Astrocyte (in vitro differentiated cells and primary cell): ENCODE data around the gene MAN1A1. TPM values are rescaled to one million over a fixed set of nuclear protein-coding genes. Genes with fewer than 3 reads are reported as not detected.
A peak's percentile ranks its signal among the peaks of the same experiment; 100 is the strongest.
"Not testable (repeated sequence)": the region's sequence is repeated elsewhere in the genome, so short reads cannot be mapped to it uniquely, and the experiment has no call there.

Source experiments
- DNase-seq: peaks from one replicate; pipeline ENCODE4 v3.0.0-alpha.2; 2010; ENCODE audit warnings: low read depth
- FAIRE-seq: peaks from 2 replicates; lab custom pipeline; 2011; peaks lifted over from hg19 to GRCh38; lab: Jason Lieb, UNC
- H2AFZ ChIP-seq: 2 replicates; pipeline ENCODE4 v1.6.0; 2012; ENCODE audit warnings: low read depth, low read length, inconsistent platforms
- H3K27ac ChIP-seq: 2 replicates; pipeline ENCODE4 v1.5.1; 2011; ENCODE audit warnings: low read depth, low read length, inconsistent platforms
- H3K27me3 ChIP-seq: 2 replicates; pipeline ENCODE4 v1.6.0; 2011; ENCODE audit warnings: low read length, inconsistent platforms; ENCODE audit not compliant: insufficient read depth
- H3K36me3 ChIP-seq: 2 replicates; pipeline ENCODE4 v1.5.1; 2011; ENCODE audit warnings: low read length, inconsistent platforms; ENCODE audit not compliant: insufficient read depth
- H3K4me1 ChIP-seq: 2 replicates; pipeline ENCODE4 v1.5.1; 2011; ENCODE audit warnings: low read length, inconsistent platforms; ENCODE audit not compliant: insufficient read depth
- H3K4me2 ChIP-seq: 2 replicates; pipeline ENCODE4 v1.6.0; 2012; ENCODE audit warnings: low read length, inconsistent platforms
- H3K4me3 ChIP-seq: 2 replicates; pipeline ENCODE4 v1.5.1; 2011; ENCODE audit warnings: low read depth, mild to moderate bottlenecking, low read length, inconsistent platforms; ENCODE audit not compliant: insufficient read depth
- H3K79me2 ChIP-seq: 2 replicates; pipeline ENCODE4 v1.6.0; 2012; ENCODE audit warnings: mild to moderate bottlenecking, low read length, inconsistent platforms; ENCODE audit not compliant: insufficient read depth
- H3K9ac ChIP-seq: 2 replicates; pipeline ENCODE4 v1.6.0; 2012; ENCODE audit warnings: mild to moderate bottlenecking, low read length, inconsistent platforms
- H3K9me3 ChIP-seq: 2 replicates; pipeline ENCODE4 v1.5.1; 2012; ENCODE audit warnings: low read depth, mild to moderate bottlenecking, low read length, inconsistent platforms; ENCODE audit not compliant: insufficient read depth
- H4K20me1 ChIP-seq: 2 replicates; pipeline ENCODE4 v1.6.0; 2012; ENCODE audit warnings: low read length, inconsistent platforms; ENCODE audit not compliant: insufficient read depth
- H3K27ac Mint-ChIP-seq: one replicate; pipeline ENCODE4 v1.8.0; 2021; ENCODE audit warnings: mild to moderate bottlenecking, mixed read lengths; ENCODE audit not compliant: unreplicated experiment
- H3K27me3 Mint-ChIP-seq: one replicate; pipeline ENCODE4 v1.8.0; 2021; ENCODE audit warnings: low read depth, mixed read lengths; ENCODE audit not compliant: unreplicated experiment
- H3K36me3 Mint-ChIP-seq: one replicate; pipeline ENCODE4 v1.8.0; 2021; ENCODE audit warnings: low read depth, mixed read lengths; ENCODE audit not compliant: unreplicated experiment
- H3K4me1 Mint-ChIP-seq: one replicate; pipeline ENCODE4 v1.8.0; 2021; ENCODE audit warnings: low read depth, mixed read lengths; ENCODE audit not compliant: unreplicated experiment
- H3K4me3 Mint-ChIP-seq: one replicate; pipeline ENCODE4 v1.8.0; 2021; ENCODE audit warnings: mild to moderate bottlenecking, moderate library complexity, mixed read lengths; ENCODE audit not compliant: unreplicated experiment
- H3K9me3 Mint-ChIP-seq: one replicate; pipeline ENCODE4 v1.8.0; 2021; ENCODE audit warnings: mild to moderate bottlenecking, mixed read lengths; ENCODE audit not compliant: unreplicated experiment
- EZH2 ChIP-seq: IDR thresholded peaks from 2 replicates; pipeline ENCODE4 v1.6.1; 2012; ENCODE audit warnings: mild to moderate bottlenecking, low read length, inconsistent platforms; ENCODE audit not compliant: insufficient read depth
- total RNA-seq: library from RNA; stranded (reverse); gene quantifications from 2 replicates; pipeline ENCODE4 v1.2.1, GENCODE V29; 2021
- TF ChIP-seq, protein P1 (sequence below): IDR thresholded peaks from 2 replicates; pipeline ENCODE4 v1.5.1; 2011; ENCODE audit warnings: low read depth, mild to moderate bottlenecking, inconsistent platforms, low read length, moderate library complexity; ENCODE audit not compliant: insufficient read depth

Gene MAN1A1
- total RNA-seq, 1 donor from 2014 or later, result 11.7 TPM

DNA sequence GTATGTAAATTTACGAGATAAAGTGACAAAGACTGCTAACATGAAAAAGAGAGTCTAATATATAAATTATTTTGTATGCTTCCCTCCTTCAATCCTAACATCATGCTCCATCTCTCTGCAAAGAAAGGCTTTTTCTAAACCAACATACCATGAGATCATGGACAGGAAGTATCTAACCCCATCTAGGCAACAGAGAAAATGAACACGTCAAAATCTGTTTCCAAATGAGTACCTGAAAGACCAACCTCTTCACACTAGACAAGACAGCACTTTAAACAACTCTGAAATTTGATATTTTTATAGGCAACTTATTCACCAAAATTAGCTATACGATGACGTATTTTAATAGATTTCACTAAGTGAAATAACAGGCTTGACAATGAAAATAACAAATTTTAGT lies 54.6 kb downstream of the MAN1A1 start:
- Histone ChIP-seq H3K27me3 (no peaks in the 10 kb centered on the region), H2AFZ (no peak overlapping the region), H3K9ac (no peak overlapping the region), H3K79me2 (no peaks in the 10 kb centered on the region), H3K4me3 (no peak overlapping the region), H3K4me1 (no peaks in the 10 kb centered on the region), H3K36me3 (no peaks in the 10 kb centered on the region), H3K4me2 (no peak overlapping the region), H4K20me1 (no peaks in the 10 kb centered on the region), H3K27ac (no peak overlapping the region), H3K9me3 (no peaks in the 10 kb centered on the region)
- no peaks in the 10 kb centered on the region for H3K36me3 Mint-ChIP-seq
- DNase-seq, result no peak
- TF ChIP-seq, protein P1, sequence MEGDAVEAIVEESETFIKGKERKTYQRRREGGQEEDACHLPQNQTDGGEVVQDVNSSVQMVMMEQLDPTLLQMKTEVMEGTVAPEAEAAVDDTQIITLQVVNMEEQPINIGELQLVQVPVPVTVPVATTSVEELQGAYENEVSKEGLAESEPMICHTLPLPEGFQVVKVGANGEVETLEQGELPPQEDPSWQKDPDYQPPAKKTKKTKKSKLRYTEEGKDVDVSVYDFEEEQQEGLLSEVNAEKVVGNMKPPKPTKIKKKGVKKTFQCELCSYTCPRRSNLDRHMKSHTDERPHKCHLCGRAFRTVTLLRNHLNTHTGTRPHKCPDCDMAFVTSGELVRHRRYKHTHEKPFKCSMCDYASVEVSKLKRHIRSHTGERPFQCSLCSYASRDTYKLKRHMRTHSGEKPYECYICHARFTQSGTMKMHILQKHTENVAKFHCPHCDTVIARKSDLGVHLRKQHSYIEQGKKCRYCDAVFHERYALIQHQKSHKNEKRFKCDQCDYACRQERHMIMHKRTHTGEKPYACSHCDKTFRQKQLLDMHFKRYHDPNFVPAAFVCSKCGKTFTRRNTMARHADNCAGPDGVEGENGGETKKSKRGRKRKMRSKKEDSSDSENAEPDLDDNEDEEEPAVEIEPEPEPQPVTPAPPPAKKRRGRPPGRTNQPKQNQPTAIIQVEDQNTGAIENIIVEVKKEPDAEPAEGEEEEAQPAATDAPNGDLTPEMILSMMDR, result no peak
- TF ChIP-seq EZH2, result no peak
- H3K27ac Mint-ChIP-seq, result no peak overlapping the region
- no peak overlapping the region for H3K4me3 Mint-ChIP-seq
- H3K9me3 Mint-ChIP-seq, result no peaks in the 10 kb centered on the region
- H3K4me1 Mint-ChIP-seq, result no peaks in the 10 kb centered on the region
- FAIRE-seq, result no peak
- H3K27me3 Mint-ChIP-seq, result no peaks in the 10 kb centered on the region

DNA sequence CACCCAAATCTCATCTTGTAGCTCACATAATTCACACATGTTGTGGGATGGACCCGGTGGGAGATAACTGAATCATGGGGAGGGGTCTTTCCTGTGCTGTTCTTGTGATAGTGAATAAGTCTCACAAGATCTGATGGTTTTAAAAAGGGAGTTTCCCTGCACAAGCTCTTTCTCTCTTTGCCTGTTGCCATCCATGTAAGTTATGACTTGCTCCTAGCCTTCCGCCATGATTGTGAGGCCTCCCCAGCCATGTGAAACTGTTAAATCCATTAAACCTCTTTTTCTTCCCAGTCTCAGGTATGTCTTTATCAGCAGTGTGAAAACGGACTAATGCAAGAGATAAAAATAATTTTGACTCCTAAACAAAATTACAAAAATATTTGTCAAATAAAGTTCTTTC lies 58.5 kb downstream of the MAN1A1 start:
- H3K4me1 ChIP-seq, H3K9me3 Mint-ChIP-seq, FAIRE-seq, H3K4me1 Mint-ChIP-seq, H3K4me3 Mint-ChIP-seq, H4K20me1 ChIP-seq, H3K27me3 ChIP-seq, DNase-seq, H3K9me3 ChIP-seq, H3K9ac ChIP-seq, H3K36me3 ChIP-seq, H3K27ac Mint-ChIP-seq, H2AFZ ChIP-seq, H3K79me2 ChIP-seq, H3K4me2 ChIP-seq, H3K4me3 ChIP-seq, H3K27me3 Mint-ChIP-seq, H3K27ac ChIP-seq, H3K36me3 Mint-ChIP-seq: not testable (repeated sequence)

DNA sequence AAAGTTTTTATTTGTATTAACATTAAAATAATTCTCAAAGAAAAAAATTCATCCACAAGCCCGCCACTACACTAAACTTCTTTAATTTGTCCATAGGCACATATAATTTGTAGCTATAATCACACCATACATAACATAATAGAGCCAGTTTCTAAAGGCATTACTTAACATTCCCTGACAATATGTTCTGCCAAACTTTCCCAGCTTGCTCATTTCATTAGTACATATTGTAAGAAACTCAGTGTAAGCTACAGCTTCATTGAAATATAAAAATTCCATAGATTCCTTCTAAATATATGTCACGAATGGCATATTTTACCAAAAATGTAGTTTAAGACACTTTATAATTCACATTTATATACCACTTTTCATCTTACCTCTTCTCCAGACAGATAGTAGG lies 59.3 kb downstream of the MAN1A1 start:
- Histone ChIP-seq H3K27ac (no peak overlapping the region), H3K9ac (no peak overlapping the region), H3K4me3 (no peak overlapping the region), H3K27me3 (no peaks in the 10 kb centered on the region), H3K36me3 (no peaks in the 10 kb centered on the region), H3K9me3 (no peaks in the 10 kb centered on the region), H2AFZ (no peak overlapping the region), H3K79me2 (no peaks in the 10 kb centered on the region), H3K4me1 (no peaks in the 10 kb centered on the region), H4K20me1 (no peaks in the 10 kb centered on the region), H3K4me2 (no peak overlapping the region)
- H3K4me3 Mint-ChIP-seq, result no peak overlapping the region
- peak; percentile 5 for FAIRE-seq
- peaks cover 5% of the 10 kb centered on the region for H3K4me1 Mint-ChIP-seq
- no peaks in the 10 kb centered on the region for H3K27me3 Mint-ChIP-seq
- no peak for DNase-seq
- H3K36me3 Mint-ChIP-seq, result no peaks in the 10 kb centered on the region
- no peaks in the 10 kb centered on the region for H3K9me3 Mint-ChIP-seq
- no peak overlapping the region for H3K27ac Mint-ChIP-seq
- TF ChIP-seq, protein P1, result no peak
- no peak for TF ChIP-seq EZH2
